ACHN (cell line): Measurements from ENCODE around the gene NSG1.
"Not testable (repeated sequence)": the region's sequence is repeated elsewhere in the genome, so short reads cannot be mapped to it uniquely, and the experiment has no call there.

Experiments used
- DNase-seq: peaks from one replicate; pipeline ENCODE4 v3.0.0-alpha.2; 2015
- in situ Hi-C: cut with HindIII; loops from 2 replicates; pipeline ENCODE4 v1.10.0; 2017; ENCODE audit warnings: low sequenced_read_pairs, low pct_ligation_motif_present, low pct_unique_long_range_greater_than_20kb

Gene NSG1

DNA sequence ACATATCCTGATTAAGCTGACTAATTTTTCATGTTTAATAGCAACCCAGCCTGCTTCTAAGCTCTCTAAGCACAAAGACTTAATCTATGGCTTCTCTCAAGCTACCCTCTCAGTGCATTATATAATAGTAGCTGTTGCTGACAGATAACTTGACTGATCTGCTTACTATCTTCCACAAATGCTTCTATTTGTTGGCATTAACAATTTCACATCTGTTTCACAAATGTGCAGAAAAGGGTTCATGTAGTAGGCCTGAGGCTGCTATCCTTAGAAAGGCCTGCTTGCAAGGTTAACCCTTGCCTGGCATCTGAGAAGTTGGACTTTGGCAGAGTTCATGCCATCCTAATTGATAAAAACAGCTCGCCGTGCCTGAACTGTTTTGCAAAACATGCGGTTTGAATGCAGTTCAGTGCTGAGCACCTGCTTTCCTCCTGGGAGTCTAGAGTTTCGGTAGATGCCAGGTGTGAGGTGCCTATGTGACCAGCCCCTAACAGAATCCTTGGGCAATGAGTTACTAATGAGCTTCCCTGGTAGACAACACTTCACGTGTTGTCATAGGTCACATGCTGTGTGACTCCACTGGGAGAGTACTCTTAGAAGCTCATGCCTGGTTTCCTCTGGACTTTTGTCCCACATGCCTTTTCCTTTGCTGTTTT is 68.4 kb downstream of the NSG1 start:
- no peak for DNase-seq
- in situ Hi-C loops, result no loop called here

DNA sequence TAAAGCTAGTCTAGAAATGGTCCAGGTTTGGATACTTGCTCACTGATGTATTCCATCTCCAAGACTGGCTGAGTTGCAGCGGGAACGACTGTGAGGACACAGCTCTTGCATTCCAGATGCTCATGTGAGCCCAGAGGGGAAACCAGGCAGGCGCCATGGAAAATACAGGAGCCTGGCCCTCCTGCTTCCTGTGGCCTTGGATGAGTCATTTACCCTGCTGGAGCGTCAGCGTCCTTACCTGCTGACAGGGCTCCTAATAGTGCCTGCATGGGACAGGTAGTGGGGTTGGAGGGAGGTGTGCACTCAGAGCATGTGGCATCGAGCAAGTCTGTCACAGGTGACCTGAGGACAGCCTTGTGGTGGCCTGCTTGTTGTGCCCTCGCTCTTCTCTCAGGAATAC is 69.4 kb downstream of the NSG1 start:
- no peak for DNase-seq
- in situ Hi-C loops, result no loop called here

DNA sequence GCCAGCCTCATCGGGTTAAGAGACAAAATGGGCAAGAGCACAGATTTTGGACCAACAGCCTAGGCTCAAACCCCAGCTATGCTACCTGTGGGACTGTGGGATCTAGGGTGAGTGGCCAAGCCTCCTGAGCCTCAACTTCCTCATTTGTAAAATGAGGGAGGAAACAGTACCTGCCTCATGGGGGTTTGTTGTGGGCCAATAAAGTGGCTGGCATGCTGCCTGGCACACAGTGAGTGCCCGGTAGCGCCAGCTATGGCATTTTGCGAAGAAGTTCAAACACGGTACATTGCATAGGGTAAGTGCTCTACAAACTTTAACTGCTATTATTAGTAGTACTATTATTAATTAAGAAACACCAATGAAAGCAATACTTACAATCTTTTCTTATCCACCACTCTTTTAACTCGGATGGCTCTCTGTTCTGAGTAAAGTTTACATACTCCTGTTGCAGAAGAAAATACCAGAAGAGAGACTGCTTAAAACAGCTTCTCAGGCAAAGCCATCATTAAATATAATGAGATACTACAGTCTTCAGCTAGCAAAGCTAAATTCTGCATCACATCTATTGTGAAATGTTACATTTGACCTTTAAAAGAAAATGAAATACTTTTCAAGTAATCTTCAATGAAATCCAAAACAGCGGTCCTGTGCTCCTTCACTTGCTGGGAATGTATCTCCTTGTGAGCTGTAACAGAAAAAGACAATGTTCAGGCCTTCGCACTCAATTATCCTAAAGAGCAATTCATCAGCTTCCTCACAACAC is 70.1 kb downstream of the NSG1 start:
- in situ Hi-C loops, result no loop called here
- DNase-seq, result no peak

DNA sequence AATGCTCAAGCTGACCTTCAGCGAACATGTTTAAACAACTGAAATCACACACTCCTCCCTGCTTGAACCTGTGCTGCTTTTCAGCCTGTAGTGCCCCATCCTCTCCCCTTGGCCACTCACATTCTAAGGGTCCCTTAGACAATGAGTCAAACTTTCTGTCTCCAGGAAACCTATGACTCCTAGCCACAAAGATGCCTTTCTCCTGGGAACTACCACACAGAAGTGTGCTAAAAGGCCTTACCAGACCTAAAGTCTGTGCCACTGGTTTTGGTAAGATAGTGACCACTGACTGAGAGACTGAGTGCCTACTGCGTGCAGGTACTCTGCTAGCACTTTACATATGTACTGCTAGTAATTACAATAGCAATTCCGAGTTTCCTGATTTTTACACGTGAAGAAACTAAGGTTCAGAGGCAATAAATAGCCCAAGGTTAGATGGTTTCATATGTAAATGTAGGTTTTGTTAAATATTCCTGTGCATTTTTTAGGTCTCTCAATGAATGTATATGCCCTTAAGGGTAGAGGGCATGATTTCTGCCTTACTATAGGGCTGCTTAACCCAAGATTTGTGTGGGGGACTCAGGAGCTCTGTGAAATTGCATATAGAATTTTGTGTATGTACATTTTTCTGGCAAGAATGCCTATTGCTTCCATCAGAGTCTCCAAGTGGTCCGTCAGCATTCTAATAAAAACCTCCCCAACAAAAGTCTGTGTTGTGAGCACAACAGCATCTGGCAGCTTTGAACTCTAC is 71.1 kb downstream of the NSG1 start:
- in situ Hi-C loops, result no loop called here
- peak; percentile 30 for DNase-seq

DNA sequence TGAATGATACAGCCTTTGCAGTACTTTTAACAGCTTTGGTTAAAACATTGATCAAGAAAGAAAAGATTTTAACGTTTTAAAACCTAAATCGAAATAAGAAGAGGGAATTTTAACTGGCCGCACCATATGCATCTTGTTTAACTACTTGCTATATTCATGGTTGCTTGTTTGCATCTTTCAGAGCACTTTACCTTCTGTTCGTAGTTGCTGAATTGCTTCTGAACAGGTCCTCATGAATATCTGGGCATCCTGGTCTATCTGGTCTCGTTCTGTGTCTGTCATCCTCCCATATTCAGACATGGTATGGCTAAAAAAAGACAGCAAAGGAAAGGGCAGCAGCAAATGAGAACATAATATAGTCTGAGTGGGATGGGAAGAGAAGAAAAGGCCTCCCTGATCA is 72.3 kb downstream of the NSG1 start:
- no peak for DNase-seq
- in situ Hi-C loops, result no loop called here

DNA sequence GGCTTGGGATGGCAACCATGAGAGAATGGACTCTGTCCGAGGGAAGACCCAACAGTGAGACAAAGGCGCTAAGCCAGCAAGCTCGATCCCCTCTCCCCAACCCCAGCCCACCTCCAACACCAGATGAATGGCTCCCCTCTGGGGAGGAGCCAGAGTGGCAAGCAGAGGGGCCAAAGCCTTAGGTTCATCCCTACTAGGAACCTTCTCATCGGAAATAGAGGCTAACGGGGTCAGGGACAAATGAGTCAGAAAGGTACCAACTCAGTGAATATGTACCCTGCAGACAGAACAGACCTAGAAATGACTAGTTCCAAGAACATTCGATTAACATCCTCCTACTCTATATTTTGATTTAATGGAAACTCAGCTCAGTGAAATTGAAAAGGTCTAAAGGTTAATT is 73.9 kb downstream of the NSG1 start:
- DNase-seq, result no peak

DNA sequence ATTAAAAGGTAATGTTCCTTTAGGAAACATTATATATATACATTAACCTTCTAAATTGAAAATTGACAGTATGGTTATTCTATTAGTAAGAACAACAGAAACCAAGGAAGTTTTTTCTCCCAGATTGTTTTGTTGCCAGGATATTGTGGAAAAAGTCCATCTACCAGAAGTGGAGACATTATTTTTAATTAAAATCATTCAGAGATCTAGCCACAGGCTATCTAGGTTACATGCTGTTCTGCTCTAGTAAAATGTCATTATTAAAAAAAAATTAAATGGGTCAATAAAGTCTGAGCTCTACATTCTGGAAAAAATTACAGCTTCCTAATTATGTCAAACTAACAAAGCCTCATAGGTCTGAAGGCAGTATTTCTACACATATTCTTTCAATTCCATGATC is 74.3 kb downstream of the NSG1 start:
- DNase-seq, result no peak
- in situ Hi-C loops, result no loop called here

More for the DNA sequence above, 73.9 kb downstream of the NSG1 start:
- in situ Hi-C loops, result no loop called here

DNA sequence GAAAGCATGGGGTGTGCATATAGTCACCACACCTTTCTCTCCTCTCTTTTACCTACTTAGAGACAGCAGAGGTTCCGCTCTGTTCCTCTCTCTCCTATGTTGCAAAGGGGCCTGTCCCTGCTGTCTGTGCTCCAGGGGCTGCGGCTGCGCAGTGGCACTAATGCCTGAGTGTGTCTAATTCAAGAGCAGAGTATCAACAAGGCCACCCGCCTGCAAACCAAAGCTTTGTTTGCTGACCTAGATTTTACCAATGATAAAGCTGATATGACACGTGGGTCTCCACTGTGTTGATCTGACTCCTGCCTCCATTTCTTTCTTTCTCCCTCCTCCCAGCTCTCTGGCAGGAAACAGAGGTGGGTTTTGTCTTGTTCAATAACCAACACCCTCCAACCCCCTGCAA is 74.9 kb downstream of the NSG1 start:
- no peak for DNase-seq
- in situ Hi-C loops, result no loop called here

DNA sequence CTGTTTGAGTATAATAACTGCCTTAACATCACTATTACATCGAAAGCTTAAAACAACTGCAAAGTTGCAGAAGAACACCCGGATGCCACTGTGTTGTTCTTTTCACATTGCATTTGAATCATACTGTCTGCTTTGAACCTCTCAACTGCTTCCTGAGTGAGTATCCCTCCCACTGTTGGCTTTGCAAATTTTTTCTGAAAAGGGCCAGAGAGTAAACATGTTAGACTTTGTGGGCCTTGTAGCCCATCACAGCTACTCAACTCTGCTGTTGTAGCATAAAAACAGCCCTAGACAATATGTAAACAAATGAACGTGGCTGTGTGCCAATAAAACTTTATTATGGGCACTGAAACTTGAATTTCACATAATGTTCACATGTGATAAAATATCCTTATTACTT is 76.1 kb downstream of the NSG1 start:
- in situ Hi-C loops, result no loop called here
- DNase-seq, result no peak

DNA sequence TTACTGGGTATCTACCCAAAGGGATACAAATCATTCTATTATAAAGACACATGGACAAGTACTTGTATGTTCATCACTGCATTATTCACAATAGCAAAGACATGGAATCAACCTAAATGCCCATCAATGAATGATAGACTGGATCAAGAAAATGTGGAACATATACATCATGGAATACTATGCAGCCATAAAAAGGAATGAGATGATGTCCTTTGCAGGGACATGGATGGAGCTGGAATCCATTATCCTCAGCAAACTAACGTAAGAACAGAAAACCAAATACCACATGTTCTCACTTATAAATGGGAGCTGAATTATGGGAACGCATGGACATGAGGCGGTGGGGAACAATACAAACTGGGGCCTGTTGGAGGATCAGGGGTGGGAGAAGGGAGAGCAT is 78.3 kb downstream of the NSG1 start:
- in situ Hi-C loops, DNase-seq: not testable (repeated sequence)
